GM11168 (cell line): Measurements from ENCODE around the gene TPSAB1.
"Not testable (repeated sequence)": the region's sequence is repeated elsewhere in the genome, so short reads cannot be mapped to it uniquely, and the experiment has no call there.

ENCODE experiments used
- in situ Hi-C: fragments of 300-500 bp; cut with MboI; formaldehyde crosslinking; loops from one replicate; pipeline ENCODE4 v1.12.0; 2022; ENCODE audit warnings: low sequenced_read_pairs; ENCODE audit not compliant: unreplicated experiment

Gene TPSAB1

DNA sequence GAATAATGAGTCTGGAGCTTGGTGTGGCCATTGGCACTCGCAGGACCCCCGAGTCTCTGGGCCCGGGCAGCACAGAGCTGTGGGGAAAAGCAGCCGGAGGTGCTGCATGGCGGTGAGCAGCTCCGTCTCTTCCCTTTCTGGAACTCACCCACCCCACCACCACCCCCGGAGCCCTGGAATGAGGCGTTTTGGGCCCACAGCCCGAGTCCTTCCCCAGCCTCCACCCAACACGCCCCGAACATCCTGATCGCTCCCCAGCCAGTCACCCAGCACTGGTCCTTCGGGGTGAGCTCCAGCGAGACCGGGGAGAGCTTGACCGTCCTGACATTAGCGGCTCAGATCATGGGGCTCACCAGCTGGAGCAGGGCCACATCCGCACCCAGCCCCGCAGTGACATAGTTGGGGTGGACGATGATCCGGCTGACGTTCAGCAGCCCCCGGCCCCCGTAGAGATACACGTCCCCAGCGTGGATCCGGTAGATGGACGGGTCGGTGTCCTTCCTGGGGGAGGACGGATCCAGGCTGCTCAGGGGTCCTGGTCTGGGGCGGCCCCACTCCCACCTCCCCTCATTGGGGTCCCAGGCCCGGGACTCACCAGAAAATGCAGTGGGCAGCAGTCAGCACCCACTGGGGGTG lies 21.8 kb downstream of the TPSAB1 start:
- in situ Hi-C loops = no loop called here

DNA sequence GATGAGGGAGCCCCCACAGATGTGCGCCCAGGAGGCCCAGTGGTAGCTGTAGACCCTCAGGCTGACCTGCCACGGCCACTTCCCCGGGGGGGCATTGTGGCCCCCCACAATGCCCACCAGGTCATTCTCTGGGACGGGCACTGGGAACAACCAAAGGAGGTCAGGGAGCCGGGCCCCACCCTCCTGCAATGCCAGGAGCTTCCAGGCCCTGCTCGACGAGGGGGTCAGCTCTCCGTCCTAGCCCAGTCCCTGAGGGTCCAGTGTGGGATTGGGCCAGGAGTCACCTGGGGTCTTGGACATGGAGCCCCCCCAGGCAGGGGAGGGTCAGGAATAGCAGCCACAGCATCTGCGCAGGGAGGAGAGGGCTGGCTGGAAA lies 22.3 kb downstream of the TPSAB1 start:
- in situ Hi-C loops = no loop called here

DNA sequence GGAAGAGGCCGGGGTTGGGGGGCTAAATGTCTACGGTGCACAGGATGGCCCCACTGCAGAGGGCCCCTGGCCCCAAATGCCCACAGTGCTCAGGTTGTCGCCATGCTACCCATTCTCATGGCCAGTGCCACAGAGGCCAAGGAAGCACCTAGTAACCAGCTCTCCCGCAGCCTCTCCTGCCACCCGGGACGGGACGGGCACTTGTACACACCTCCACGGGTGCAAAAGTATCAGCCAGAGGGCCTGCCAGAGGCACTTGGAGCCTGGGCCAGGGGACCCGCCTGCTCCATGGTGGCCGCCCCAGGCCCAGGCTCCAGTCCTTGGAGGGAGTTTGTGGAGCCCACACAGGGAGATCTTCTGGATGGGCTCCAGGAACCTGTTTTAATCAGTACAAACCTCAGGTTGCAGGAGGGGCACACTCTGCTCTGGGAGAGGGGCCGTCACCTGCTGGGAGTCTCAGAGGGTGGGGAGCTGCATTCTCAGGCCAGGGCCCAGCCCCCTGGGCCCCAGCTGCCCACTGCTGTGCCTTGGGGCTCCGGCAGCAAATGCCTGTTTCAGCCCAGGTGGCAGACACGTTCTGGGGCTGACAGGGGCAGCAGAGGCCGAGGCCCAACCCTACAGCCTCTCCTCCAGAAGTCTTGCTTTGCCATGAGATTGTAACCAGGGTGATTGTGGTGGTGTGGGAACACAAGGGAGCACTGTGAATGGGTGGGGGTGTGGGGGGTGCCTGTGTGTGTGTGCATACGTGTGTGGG lies 23.3 kb downstream of the TPSAB1 start:
- in situ Hi-C loops = no loop called here

DNA sequence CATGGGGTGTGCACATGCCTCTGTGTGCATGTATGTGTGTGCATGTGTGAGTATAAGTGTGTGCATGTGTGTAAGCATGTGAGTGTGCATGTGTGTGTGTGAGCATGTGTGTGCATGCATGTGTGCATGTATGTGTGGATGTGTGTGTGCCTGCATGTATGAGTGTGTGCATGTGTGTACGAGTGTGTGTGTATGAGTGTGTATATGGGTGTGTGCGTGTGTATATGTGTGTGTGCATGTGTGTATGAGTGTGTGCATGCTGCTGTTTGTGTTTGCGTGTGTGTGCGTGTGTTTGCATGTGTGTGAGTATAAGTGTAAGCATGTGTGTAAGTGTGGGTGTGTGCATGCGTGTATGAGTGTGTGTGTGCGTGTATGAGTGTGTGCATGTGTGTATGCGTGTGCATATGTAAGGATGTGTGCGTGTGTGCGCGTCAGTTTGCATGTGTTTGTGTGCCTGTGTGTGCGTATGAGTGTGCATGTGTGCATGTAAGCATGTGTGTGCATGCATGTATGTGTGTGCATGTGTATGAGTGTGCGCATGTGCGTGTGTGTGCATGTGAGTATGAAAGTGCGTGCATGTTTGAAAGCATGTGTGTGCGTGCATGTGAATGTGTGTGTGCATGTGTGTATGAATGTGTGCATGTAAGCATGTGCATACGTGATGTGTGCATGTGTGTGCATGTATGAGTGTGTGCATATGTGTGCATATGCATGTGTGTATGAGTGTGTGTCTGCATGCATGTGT lies 24.0 kb downstream of the TPSAB1 start:
- in situ Hi-C loops = no loop called here

DNA sequence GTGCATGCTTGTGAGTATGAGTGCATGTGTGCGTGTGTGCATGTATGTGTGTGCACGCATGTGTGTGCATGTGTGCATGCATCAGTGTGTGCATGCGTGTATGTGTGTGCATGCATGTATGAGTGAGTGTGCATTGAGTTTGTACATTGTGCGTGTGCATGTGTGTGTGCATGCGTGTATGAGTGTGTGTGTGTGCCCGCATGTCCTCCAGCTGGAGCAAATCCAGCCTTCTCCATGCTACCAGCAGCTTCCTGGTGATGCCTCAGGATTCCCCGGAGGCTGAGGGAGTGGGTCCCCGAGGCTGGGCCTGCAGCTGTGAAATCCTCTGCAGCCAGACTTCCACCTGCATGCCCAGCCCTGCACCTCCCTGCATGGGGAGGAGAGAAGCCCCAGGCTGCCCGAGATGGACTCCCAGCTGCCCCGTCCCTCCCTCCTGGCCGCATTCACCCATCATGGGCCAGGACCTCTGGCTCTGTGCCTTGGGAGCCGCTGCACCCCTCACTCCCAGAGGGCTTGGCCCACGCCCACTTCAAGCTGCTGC lies 24.7 kb downstream of the TPSAB1 start:
- in situ Hi-C loops = no loop called here

DNA sequence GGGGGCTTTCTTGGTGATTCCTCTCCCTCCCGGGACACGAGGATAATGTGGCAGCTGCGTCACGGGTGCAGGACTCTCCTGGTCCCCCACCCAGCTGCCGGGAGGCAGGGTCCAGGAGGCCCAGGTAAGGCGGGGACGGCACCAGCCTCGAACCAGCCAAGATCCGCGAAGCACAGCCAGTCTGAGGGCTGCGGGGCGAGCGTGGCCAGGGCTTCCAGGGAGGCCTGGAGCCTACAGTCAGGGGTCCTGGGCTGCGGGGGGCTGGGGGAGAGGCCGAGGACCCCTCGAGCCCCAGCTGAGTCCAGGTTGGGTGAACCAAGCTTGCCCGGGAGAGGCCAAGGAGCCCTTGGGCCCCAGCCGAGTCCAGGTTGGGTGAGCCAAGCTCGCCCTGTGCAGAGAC lies 25.3 kb downstream of the TPSAB1 start:
- in situ Hi-C loops = no loop called here

DNA sequence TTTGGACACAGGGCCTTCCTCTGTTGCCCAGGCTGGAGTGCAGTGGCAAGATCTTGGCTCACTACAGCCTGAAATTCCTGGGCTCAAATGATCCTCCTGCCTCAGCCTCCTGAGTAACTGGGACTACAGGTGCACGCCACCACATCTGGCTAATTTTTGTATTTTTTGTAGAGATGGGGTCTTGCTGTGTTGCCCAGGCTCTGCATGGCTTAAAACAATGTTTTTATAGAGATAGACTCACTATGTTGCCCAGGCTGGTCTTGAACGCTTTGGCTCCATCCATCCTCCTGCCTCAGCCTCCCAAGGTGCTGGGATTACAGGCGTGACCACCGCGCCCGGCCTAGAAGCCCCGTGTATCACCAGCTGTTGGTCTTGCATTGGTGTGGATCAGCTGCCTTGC lies 28.9 kb downstream of the TPSAB1 start:
- in situ Hi-C loops = not testable (repeated sequence)

DNA sequence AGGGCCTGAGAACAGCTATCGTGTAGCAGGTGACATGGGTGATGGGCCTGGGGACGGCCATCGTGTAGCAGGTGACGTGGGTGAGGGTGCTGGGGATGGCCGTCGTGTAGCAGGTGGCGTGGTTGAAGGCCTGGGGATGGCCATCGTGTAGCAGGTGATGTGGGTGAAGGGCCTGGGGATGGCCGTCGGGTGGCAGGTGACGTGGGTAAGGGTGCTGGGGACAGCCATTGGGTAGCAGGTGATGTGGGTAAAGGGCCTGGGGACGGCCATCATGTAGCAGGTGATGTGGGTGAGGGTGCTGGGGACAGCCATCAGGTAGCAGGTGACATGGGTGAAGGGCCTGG lies 30.8 kb downstream of the TPSAB1 start:
- in situ Hi-C loops = no loop called here

DNA sequence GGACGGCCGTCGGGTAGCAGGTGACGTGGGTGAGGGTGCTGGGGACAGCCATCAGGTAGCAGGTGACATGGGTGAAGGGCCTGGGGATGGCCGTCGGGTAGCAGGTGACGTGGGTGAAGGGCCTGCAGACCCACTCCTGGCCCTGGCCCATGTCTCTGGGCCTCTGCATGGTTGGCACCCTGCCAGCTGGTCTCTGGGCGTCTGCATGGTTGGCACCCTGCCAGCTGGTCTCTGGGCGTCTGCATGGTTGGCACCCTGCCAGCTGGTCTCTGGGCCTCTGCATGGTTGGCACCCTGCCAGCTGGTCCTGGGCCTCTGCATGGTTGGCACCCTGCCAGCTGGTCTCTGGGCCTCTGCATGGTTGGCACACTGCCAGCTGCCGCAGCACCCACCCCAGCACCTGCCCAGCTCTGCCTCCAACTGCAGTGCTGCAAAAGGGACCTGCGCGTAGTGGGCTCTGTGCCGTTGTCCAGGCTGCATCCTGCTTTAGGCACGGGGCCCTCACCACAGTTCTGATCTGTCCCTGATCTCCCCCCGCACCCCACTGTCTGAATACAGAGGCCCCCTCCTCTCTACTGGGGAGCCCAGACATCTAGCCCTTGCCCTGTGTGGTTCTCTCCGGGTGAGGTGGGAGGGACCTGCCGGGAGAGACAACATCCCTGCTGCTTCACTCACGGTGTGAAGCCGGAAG lies 31.4 kb downstream of the TPSAB1 start:
- in situ Hi-C loops = not testable (repeated sequence)

DNA sequence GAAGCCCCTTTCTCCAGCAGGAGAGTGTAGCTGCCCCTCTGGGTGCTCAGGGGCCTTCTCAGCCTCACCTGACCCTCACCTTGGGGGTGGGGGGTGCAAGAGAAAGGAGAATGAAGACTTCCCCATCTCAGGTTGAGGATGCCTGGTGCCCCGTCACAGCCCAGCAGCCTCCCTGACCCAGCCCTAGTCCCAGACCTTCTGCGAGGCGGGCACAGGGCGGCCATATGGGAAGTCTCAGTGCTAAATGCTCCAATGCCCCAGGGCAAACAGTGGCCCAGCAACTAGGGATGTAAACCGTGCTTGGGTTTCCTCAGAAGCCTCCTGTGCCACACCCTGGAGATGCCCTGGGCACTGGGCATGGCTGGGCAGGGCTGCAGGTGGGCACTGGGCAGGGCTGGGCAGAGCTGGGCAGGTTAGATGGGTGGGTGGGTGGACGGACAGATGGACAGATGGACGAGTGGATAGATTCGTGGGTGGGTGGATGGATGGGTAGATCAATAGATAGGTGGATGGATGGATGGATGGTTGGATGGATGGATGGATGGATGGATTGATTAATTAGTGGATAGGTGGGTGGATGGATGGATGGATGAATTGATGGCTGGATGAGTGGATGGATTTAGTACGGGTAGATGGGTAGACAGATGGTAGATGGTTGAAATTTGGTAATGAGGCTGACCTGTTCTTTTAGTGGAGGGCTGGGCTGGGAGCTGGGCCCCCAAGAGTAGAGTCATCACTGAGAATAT lies 32.1 kb downstream of the TPSAB1 start:
- in situ Hi-C loops = no loop called here

DNA sequence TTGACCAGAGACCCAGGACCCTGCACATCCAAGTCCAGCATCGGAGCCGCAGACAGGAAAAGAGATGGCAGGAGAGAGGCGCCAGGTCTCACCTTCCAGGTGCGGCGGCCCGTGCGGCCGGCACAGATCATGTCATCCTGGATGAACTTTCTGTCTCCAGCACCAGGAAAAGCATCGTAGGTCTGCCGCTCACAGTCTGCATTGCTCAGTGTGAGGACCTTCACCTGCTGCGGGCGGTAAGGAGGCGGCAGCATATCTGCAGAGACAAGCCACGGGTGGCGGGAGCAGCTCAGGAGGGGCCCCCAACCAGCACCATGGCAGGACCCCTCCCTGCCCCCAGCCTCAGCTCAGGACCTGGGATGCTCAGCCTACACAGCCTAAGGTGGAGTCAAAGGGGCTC lies 33.3 kb downstream of the TPSAB1 start:
- in situ Hi-C loops = no loop called here

DNA sequence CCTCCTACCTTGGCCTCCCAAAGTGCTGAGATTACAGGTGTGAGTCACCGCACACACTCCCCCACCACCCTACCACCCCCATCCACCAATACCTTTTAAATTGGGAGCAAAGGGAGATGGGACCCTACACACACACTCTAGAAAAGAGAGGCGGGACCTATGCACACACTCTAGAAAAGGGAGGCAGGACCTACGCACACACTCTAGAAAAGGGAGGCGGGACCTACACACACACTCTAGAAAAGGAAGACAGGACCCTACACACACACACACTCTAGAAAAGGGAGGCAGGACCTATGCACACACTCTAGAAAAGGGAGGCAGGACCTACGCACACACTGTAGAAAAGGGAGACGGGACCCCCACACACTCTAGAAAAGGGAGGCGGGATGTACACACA lies 34.3 kb downstream of the TPSAB1 start:
- in situ Hi-C loops = no loop called here

DNA sequence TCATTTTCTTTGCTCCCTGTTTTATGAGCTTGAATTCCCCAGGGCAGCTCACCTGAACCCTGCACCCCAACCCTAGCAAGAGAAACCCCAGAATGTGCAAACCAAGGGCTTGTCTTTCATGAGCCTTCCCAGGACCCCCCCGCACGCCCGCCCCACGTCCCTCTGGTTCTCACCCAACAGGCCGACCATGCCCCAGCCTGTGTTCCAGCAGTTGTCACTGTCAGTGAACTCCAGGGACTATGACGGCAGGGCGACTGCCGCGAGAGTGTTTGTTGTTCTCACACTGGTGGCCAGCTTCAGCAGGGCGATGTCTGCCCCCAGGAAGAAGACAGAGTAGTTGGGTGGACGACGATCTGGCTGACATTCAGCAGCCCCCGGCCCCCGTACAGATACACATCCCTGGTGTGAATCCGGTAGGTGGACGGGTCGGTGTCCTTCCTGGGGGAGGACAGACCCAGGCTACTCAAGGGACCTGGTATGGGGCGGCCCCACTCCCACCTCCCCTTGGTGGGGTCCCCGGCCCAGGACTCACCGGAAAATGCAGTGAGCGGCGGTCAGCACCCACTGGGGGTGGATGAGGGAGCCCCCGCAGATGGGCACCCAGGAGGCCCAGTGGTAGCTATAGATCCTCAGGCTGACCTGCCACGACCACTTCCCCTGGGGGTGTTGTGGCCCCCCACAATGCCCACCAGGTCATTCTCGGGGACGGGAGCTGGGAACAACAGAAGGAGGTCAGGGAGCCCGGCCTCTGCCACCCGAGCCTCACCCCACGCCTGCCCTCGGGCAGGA lies 35.5 kb downstream of the TPSAB1 start:
- in situ Hi-C loops = no loop called here

DNA sequence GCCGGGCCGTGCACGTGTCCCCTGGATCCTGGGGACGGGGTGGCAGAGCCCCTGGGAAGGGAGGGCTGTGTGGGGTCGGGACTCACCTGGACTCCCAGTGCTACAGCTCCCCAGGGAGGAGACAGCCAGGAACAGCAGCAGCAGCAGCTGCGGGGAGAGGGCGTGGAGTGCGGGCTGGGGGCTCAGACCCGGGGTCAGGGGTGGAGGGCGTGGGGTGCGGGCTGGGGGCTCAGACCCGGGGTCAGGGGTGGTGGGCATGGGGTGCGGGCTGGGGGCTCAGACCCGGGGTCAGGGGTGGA lies 36.0 kb downstream of the TPSAB1 start:
- in situ Hi-C loops = no loop called here

DNA sequence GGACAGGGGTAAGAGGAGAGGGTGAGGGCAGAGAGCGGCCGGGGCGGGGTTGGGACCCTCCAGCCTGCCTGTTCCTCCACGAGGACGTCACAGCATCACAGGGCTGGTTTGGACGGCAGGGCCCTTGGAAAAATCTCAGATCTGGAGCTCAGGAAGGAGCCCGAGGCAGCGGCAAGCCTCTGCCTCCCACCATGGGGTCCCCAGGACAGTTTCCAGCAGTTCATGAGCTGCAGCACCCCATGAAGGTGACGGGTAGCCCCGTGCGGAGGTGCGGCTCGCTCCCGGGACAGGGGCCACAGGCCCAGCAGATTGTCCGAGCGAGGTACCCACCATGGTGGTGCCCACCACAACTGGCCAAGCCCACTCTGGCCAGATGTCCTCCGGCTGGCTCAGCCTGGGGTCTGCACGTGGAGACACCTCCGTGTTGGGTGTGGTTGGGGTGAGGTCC lies 36.7 kb downstream of the TPSAB1 start:
- in situ Hi-C loops = no loop called here

DNA sequence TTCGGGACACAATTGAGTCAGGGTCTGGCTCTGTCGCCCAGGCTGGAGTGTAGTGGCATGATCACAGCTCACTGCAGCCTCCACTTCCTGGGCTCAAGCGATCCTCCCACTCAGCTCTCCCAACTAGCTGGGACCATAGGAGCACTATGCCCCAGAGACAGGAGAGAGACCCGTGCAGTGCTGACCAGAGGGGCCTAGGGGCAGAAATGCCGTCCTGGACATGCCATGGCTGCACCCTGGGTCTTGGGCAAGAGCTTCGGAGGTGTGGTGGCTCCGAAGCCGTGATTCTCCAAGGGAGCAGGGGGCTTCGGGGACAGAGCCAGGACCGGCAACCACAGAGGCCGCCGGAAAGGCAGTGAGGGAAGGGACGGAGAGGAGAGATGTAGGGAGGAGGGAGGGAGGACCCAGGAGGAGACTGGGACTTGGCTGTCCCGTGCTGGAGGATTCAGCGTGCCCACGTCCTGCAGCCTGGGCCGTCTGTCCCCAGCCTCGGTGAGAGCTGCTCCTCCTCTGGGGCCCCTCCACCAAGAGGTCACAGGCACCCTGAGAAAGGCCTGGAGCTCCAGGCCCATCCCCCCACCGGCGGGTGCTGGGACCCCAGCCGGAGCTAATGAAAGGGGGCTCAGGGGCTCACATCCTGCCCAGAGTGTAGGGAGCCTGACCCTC lies 37.2 kb downstream of the TPSAB1 start:
- in situ Hi-C loops = no loop called here

DNA sequence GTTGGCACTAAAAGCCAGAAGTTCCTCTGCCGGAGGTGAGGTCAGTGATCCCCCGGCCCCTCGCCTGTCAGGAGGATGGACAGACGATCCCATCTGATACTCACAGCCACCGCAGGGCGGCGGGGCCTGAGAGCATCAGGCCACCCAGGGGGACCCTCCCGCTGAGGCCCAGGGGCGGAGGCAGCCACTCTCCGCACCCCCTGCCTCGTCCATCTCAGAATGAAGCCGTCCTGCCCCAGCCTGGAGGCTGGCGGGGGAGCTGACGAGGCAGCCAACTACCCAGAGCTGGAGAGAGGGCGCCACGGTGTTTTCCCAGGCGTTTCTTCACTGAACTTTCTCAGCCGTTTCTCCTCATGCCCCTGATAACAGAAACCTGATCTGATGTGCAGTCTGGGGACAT lies 38.0 kb downstream of the TPSAB1 start:
- in situ Hi-C loops = no loop called here

DNA sequence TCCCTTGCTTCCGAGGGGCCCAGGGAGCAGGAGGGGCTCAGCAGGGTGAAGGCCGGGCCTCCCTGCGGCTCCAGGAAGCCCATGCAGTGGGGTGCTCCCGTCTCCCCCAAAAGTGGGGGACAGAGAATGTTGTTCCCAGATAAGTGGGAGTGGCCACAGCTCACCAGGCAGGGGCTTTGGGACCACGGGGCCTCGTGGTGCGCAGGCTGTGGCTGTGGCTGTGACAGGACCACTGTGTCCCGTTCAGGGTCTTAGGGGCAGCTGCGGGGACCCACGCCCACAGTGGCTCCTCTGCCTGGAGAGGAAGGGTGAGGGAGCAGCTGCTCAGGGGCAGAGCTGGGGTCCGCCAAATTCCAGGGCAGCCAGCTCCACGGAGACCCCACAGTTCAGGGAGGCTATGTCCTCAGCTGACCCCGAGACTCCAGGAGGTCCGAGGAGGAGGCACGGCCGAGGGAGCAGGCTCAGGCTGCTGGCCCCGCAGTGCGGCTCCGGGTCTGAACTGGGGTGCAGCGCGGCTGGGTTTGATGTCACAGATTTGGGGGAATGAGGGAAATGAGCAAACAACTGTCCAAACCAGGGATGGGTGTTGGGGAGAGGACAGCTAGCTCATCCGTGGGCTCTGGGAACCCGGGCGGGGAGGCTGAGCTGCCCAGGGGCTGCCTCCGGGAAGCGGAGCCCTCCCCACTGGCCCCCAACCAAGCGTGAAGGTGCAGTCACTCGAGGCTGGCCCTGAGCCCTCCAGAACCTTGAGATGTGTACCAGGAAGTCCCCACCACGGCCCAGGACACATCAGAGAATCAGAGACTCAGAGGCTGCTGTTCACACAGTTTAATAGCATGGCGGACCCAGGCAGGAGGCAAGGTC lies 38.8 kb downstream of the TPSAB1 start:
- in situ Hi-C loops = no loop called here
